GM19193 (cell line): Measurements from ENCODE around the gene CHCHD4.

Experiments
- POLR2A ChIP-seq: IDR thresholded peaks from 4 replicates; pipeline ENCODE4 v1.6.1; 2011; ENCODE audit not compliant: insufficient read depth, insufficient read length; ENCODE audit errors: extremely low read depth

Gene CHCHD4

DNA sequence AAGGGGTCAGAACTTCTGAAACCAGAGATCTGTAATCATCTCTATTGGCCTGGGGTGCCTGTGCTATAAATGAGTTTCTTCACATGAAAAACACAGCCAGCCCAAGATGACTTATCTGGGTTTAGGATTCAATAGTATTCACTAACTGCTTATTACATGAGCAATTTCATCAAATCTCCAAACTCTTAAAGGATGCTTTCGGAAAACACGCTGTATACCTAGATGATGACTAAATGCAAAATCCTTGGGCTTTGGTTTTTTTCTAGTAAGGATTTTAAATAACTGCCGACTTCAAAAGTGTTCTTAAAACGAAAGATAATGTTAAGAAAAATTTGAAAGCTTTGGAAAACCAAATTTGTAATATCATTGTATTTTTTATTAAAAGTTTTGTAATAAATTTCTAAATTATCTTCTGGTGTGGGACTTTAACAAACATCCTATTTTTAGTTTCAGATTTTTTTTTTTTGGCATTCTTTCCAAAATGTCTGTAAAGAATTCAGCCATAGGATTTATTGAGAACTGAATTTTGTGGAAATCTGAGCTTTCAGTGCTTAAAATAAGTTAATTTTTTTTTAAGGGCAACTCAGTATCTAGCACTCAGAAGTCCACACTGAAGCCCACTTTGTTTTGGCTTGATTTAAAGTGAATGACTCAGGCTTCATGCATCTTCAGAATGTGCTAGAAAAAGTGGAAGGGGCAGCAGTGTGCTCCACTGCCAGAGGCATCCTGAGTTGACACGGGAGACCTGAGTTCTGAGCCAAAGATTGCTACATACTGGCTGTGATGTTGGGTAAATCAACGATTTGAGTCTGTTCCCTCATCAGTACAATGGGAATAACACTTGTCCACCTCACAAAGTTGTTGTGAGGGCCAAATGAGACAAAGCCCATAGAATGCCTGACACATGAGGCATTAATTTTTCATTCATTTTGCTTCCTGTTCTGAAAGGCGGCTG, 18.9 kb upstream of the CHCHD4 start:
- no peak for TF ChIP-seq POLR2A

DNA sequence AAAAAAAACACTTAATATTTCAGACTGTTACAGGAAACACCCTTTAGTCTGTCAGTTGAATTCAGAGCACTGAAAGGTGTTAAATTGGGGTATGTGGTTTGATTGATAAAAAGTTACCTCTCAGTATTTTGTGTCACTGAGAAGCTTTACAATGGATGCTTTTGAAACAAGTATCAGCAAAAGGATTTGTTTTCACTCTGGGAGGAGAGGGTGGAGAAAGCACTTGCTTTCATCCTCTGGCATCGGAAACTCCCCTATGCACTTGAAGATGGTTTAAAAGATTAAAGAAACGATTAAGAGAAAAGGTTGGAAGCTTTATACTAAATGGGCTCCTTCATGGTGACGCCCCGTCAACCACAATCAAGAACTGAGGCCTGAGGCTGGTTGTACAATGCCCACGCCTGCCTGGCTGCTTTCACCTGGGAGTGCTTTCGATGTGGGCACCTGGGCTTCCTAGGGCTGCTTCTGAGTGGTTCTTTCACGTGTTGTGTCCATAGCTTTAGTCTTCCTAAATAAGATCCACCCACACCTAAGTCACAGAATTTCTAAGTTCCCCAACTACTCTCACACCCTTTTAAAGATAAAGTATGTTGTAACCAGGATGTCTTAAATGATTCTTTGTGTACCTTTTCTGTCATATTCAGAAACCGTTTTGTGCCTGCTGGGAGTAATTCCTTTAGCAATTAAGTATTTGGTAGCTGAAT, 18.0 kb upstream of the CHCHD4 start:
- TF ChIP-seq POLR2A: no peak

DNA sequence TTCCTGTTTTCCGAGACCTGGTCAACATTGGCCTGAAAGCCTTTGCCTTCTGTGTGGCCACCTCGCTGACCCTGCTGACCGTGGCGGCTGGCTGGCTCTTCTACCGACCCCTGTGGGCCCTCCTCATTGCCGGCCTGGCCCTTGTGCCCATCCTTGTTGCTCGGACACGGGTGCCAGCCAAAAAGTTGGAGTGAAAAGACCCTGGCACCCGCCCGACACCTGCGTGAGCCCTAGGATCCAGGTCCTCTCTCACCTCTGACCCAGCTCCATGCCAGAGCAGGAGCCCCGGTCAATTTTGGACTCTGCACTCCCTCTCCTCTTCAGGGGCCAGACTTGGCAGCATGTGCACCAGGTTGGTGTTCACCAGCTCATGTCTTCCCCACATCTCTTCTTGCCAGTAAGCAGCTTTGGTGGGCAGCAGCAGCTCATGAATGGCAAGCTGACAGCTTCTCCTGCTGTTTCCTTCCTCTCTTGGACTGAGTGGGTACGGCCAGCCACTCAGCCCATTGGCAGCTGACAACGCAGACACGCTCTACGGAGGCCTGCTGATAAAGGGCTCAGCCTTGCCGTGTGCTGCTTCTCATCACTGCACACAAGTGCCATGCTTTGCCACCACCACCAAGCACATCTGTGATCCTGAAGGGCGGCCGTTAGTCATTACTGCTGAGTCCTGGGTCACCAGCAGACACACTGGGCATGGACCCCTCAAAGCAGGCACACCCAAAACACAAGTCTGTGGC, 17.1 kb upstream of the CHCHD4 start:
- no peak for TF ChIP-seq POLR2A

DNA sequence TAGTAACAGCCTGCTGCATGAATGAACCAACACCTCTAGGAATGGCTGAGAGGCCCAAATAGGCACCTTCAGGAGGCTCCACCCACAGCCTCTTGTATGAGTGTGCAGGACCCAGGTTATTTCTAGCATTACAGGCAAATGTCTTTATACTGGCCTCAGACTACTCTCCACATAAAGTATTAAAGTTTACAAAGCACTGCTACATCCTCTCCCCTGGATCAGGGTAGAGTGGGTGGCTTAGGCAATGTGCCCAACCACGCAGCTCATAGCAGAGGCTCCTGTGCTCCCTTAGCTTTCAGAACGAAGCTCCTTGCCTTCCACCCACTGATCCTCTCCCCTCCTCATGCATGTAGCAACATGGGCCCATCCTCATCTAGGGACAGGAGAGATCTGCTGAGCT, 16.5 kb upstream of the CHCHD4 start:
- no peak for TF ChIP-seq POLR2A

DNA sequence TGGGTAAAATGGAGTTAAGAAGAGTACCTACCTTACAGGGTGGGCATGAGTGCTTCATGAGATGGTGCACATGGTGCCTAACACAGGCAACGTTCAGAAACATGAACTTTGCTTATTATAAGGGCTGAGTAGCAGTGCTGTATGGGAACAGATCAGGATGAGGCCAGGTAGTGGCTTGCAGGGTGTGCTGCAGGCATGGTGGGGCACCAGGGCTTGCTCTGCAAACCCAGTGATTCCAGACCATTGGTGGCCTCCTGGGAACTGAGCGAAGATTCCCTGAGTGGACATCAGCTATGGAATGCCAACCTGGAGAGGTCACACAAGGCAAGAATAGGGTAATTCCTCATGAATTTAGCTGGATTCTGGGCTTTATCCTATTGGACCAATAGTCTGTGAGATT, 16.0 kb upstream of the CHCHD4 start:
- no peak for TF ChIP-seq POLR2A

DNA sequence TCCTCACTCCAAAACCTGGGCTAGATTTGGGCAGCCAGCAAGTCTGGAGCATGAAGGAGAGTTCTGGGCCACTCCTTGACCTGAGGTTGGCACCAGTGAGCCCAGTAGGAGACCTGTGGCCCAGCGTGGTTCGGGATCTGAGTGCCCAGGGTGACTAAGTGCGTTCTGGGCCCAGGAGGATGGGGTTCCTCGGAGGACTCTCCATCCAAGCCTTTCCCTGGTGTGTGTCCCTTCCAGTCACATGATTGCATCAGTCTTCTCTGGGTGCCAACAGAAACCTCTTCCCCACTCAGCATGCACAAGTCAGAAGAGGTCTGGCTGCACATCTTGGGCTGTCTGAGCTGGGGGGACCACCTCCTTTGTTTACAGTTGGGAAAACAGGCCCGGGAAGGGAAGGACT, 15.1 kb upstream of the CHCHD4 start:
- TF ChIP-seq POLR2A: no peak

DNA sequence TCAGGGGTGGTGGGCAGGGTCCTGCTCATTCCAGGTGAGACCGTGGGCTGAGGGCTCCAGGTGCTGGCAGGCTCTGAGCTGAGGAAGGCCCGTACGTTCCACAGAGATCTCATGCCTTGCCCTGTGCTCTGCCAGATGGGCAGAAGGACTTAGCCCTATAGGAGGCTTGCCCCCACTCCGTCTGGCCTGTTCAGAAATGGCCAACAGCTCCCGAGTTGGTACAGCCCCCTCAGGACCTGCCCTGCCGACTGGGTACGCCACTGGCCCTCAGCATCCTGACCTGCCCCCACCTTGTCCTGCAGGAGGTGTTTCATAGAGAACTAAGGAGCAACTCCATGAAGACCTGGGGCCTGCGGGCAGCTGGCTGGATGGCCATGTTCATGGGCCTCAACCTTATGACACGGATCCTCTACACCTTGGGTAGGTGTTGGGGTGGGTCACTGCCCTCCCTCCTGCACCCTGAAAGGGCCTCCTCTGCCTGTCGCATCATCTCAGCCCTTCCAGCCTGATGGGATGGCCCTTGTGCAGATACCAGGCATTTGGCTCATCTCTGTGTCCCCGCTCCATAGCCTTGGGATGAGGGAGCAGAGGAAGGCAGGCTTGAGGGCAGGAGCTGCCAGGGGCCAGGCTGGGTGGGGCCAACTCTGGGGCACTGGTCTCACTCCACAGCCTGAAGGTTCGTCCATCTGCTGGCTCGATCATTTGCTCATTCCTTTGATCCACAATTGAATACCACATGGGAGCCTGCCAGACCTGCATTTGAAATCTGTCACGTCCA, 14.4 kb upstream of the CHCHD4 start:
- no peak for TF ChIP-seq POLR2A

DNA sequence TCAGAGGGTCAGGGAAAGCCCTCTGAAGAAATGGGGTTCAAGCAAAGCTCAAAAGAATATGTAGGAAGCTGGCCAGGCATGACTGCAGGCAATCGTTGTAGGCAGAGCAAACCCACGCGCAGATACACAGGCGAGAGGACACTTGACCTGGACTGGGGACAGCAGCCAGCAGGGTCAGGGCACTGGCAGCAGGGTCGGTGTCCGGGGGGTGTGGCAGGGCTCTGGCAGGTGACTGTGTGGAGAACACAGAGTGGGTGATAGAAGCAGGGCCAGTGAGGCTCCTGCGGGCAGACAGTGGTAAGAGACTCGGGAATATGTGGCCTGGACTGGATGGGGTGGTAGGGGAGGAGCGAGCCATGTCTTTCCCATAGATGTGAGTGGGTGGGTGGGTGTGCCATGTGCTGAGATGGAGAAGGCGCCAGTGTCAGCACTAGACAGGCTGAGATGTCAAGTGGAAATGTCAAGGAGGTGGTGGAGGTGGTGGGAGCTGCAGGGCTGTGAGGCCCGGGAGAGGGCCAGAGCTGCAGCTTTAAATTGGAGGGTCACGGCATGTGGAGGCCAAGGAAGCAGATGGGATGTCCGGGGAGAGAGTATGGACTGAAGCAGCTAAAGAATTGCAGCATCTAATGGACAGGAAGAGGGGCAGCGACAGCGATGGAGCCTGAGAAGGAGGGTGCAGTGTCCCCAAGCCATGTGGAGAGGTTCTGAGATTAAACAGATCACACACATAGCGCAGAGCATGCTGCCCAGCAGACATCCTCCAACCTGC, 13.6 kb upstream of the CHCHD4 start:
- TF ChIP-seq POLR2A: no peak

DNA sequence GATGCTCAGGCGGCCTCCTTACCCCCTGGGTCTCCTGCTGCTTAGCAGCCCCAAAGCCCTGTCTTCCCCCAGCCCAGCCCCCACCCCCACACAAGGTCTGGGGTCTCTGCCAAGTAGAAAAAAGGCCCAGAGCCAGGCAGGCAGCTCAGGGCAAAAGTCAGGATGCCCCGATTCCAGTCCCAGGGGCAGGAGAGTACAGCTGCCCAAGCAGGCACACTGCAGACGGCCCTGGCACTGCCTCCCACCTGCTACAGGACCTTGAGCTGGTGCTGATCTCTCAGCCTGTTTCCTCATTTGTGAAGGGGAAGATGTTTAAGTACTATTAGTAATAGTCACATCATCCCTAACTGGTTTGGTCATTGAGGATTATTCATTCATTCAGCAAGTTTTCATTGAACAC, 12.8 kb upstream of the CHCHD4 start:
- no peak for TF ChIP-seq POLR2A

DNA sequence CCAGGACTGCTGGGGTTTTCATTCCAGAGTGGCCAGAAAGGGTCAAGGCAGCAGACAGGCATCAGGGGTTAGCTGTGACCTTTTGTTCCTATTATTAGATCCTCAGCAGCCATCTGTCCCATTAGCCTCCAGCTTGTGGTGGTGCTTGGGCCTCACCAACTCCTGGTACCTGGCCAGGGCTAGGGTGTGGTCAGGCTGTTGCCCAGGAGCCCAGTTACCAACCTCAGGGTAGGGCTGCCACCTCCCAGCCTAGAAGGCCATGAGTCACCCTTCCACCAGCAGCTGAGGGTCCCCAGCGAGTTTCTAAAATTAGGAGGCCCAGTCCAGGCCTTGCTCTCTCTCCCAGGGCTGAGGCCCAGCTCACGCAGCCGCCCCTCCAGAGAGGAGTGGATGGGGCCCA, 12.3 kb upstream of the CHCHD4 start:
- TF ChIP-seq POLR2A: no peak

DNA sequence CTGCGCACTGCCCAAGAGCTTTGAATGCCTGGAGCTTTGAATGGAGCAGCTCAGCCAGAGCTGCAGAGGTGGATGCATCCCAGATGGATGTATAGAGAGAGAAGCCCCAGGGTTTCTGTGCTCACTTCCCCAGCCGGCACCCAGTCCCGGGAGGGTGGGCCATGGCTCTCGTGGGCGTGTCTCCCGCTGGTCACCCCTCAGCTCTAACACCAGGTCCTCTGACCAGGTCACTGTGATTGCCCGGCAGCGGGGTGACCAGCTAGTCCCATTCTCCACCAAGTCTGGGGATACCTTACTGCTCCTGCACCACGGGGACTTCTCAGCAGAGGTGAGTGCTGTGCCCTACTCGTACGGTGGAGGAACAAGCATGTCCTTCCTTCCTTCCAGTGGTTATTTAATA, 10.9 kb upstream of the CHCHD4 start:
- no peak for TF ChIP-seq POLR2A

DNA sequence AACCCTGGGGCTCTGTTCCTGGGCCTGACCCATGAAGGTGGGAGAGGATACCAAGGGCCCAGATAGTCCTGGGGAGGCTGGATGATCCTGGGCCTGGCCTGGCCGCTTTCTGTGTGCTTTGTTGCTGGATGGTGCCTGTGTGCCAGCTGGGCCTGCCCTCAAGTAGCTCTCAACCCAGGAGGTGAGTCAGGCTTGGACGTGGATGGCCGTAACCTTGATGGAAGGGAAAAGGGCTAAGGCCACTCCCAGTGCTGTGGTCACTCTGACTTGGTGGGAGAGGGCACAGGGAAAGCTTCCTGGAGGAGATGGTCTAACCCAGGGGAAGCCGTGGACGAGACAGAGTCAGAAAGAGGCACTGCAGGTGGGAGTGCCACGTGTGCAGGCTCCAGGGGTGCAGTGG, 9.6 kb upstream of the CHCHD4 start:
- TF ChIP-seq POLR2A: no peak

DNA sequence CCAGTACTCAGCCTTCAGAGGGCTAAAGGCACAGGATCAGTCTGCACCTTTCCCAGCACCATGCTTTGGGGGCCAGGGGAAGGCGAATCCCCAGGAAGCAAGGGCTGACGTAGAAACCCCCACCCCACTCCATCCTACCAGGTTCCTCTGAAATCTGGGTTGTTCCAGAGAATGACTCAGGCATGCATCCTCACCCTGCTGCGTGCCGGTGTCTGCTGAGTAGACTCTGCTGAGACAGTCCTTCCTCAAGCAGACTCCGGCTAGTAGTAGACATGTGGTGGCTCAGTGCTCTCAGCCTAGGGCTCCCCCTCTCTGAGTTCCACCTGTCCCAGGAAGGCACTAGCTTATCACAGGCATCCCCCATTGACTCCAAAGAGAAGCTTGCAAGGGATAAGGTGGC, 9.2 kb upstream of the CHCHD4 start:
- TF ChIP-seq POLR2A: no peak
